Measurements from ENCODE around the gene TNNT2. TPM values are rescaled to one million over a fixed set of nuclear protein-coding genes. Genes with fewer than 3 reads are reported as not detected.
A peak's percentile ranks its signal among the peaks of the same experiment; 100 is the strongest.

TNNT2 gene
- total and polyA plus RNA-seq, 12 donors, result 5,905 to 31,279 (median 7,605) TPM

DNA sequence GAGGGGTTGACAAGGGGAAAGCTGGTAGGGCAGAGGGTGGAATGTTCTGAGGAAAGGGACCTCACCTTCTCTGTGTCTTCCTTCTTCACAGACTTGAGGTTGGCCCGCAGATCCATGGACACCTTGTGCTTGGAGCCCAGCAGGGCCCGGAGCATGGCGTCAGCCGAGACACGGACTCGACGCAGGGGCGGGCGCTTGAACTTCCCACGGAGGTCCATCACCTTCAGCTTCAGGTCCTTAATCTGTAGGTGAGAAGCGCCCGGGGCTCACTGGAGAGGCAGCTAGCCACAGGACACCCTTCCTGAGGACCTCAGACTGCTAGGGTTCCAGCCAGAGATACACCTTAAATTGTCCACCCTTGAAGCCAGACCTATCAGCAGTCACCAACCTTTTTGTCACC is 33.8 kb upstream of the TNNT2 start:
- Histone ChIP-seq H3K4me3 (no peak overlapping the region), H3K4me1 (peaks cover 0 to 16% (median 3%) of the 10 kb centered on the region in 9 donors), H3K36me3 (no peaks in the 10 kb centered on the region), H3K9me3 (peaks cover 0 to 4% (median 0%) of the 10 kb centered on the region in 11 donors), H3K27me3 (no peaks in the 10 kb centered on the region), H3K27ac (no peak overlapping the region)
- DNase-seq, result no peak
- TF ChIP-seq CTCF (IDR thresholded peaks at IDR 0.05), result no peak
- intact Hi-C loops (cut with DNase I), result no loop called here
- no peak for ATAC-seq
- 95% methylated on average over 12 of the region's 12 CpGs for WGBS, 2 donors

GRCh38 chr1:201409440-201409839 is 32.0 kb upstream of the TNNT2 start:
- Histone ChIP-seq H3K36me3 (no peaks in the 10 kb centered on the region), H3K27me3 (no peaks in the 10 kb centered on the region), H3K9me3 (no peaks in the 10 kb centered on the region), H3K4me3 (no peak overlapping the region), H3K27ac (no peak overlapping the region), H3K4me1 (peaks cover 0 to 23% (median 3%) of the 10 kb centered on the region in 9 donors)
- ATAC-seq, result no peak
- 65 to 66% methylated on average over 8 of the region's 8 CpGs for WGBS, 2 donors
- intact Hi-C loops (cut with DNase I), result loop anchor here in 9 of 10 donors (2.0 to 10.0 kb wide), 8 partner anchors 55 to 157 kb away; no protein-coding TSS in a partner anchor
- DNase-seq, result no peak
- no peak for TF ChIP-seq CTCF (IDR thresholded peaks at IDR 0.05)

DNA sequence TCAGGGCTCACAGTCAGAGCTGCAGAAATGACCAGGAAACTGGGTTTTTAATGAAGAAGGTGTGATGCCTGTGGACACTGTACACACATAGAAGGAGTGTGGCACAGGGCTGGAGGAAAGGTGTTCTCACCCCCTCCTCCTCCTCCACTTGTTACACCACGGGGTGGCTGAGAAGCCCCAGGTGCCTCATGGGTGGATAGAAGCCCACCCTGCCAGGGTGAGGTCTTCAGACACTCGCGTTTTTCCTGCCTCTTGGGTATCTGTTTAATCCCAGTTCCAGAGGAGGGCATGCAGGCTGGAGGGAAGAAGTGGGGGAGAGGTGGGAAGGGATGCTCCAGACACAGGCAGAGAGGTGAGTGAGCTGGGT is 31.3 kb upstream of the TNNT2 start:
- DNase-seq (no peak), ATAC-seq (no peak)
- H3K4me3 ChIP-seq, result no peak overlapping the region
- no peaks in the 10 kb centered on the region for H3K9me3 ChIP-seq
- no peaks in the 10 kb centered on the region for H3K36me3 ChIP-seq
- WGBS, 2 donors, result 53 to 55% methylated on average over 3 of the region's 3 CpGs
- no peak for TF ChIP-seq CTCF (IDR thresholded peaks at IDR 0.05)
- H3K4me1 ChIP-seq, result peaks cover 0 to 23% (median 3%) of the 10 kb centered on the region in 9 donors
- intact Hi-C loops (cut with DNase I), result loop anchor here in 9 of 10 donors (2.0 to 10.0 kb wide), 8 partner anchors 54 to 157 kb away; no protein-coding TSS in a partner anchor
- no peak overlapping the region for H3K27ac ChIP-seq
- no peaks in the 10 kb centered on the region for H3K27me3 ChIP-seq

DNA sequence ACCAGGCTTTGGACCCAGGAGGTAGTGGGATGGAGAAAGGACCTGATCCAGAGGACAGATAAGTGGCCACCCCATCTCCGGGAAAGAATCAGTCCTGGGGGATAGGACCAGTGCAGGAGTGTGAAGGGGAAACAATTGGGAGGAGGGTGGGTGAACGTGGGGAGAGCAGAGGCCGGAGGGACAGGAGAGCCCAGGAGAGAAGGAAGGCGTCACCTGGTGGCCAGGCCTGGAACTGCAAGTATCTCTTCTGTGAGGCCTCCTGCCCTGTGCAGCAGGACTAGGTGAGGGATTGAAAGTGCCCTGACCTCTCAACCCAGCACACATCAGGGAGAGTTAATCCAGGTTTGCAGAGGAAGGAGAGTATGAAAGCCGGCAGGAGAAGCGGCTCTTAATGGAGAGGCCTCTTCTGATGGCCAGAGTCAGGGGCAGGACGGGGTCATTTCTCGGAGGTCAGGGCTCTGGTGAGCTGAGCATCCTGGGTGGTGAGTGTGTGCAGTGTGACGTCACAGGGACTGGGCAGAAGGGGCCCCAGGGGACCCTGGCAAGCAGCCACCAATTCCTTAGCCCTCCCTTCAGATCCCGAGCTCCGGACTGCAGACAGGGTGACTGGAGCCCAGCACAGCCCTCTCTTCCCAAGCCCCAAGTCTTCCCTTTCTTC is 30.8 kb upstream of the TNNT2 start:
- DNase-seq (peak; percentile 80 to 82), ATAC-seq (peak; percentile 73 to 90 (median 86))
- no peak overlapping the region for H3K4me3 ChIP-seq
- WGBS, 2 donors, result 26 to 29% methylated on average over 11 of the region's 11 CpGs
- no peak overlapping the region for H3K27ac ChIP-seq
- no peaks in the 10 kb centered on the region for H3K9me3 ChIP-seq
- intact Hi-C loops (cut with DNase I), result loop anchor here in 9 of 10 donors (2.0 to 10.0 kb wide), 8 partner anchors 54 to 156 kb away; no protein-coding TSS in a partner anchor
- TF ChIP-seq CTCF (IDR thresholded peaks at IDR 0.05), result peak; percentile 89 to 97 (median 94)
- no peaks in the 10 kb centered on the region for H3K27me3 ChIP-seq
- no peaks in the 10 kb centered on the region for H3K36me3 ChIP-seq
- H3K4me1 ChIP-seq, result peaks cover 0 to 23% (median 3%) of the 10 kb centered on the region in 9 donors

Measured in heart right ventricle (tissue), 16 donors.